HG03280 (cell line): ENCODE measurements around the gene NOL4L.

Experiments used
- ATAC-seq: cut with Tn5 transposase; IDR thresholded peaks from one replicate; pipeline ENCODE4 v1.9.1; 2021; ENCODE audit warnings: mild to moderate bottlenecking, moderate library complexity; ENCODE audit not compliant: unreplicated experiment

Gene NOL4L

GRCh38 chr20:32527447-32528055, 57.6 kb downstream of the NOL4L start:
- ATAC-seq = no peak

DNA sequence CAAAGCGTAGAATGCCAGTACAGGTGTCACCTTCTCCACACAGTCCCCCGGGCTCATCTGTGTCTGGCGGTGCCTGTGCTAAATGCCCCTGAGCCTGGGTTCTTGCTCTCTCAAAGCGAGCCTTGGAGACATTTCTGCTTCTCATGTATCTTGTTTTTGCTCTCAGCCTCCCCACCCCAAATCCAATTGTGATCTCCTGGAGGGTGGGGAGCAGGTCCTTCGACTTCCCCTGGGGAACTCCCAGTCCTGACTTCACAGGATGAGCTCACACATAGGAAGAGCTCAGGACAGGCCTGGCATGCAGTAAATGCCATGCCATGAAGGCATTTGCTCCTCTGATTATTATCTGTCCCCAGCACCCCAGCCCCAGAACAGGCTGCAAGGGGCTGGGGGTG, 58.1 kb downstream of the NOL4L start:
- no peak for ATAC-seq

- ATAC-seq = no peak
Measured at GRCh38 chr20:32526541-32526940, 58.6 kb downstream of the NOL4L start.

DNA sequence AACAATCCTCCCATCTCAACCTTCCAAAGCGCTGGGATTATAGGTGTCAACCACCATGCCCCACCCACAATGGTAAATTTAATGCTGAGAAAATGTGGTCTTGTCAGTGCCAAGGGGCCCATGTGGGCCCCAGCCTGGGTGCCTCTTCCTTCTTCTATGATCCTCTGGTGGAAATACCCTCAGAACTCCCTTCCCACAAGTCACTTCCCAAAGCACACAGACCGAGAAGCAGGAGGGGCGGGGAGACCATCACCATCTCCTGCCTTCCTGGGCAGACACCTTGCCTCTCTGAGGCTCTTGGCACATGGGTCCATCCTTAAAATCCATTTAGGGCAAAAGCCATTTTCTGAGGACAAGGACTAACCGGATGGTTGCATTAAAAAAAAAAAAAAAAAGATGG, 59.0 kb downstream of the NOL4L start:
- no peak for ATAC-seq

DNA sequence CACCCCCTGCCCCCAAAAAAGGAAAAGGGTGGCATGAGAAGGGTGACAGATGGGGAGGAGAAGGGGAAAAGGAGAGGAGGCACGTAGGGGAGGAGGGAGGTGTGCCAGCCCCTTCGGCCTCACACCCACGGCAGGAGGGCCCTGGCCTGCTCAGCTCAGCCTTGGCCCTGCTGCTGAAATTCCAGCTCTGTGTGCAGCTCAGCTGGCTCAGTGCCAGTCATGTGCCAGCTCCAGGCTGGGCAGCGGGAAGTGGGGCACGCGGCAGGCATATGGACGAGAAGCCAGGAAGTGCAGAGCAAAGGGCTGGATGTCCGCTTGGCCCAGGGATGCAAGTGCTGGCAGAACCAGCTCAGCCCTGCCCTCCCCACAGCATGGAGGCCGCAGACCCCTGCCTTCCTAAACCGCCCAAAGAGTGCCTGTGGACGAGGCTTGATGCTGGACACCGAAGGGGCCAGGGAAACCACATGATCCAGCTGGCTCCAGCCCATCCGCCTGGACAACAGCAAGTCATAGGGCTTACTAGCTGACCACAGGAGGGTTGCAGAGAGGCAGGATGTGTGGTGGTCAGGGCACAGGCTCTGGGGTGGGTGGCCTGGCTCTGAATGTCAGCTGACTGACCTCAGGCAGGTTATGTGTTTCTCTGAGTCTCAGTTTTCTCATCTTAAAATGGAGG, 60.2 kb downstream of the NOL4L start:
- no peak for ATAC-seq

- ATAC-seq = no peak
Measured at GRCh38 chr20:32523613-32524213, 61.4 kb downstream of the NOL4L start.

GRCh38 chr20:32522776-32523612, 62.1 kb downstream of the NOL4L start:
- ATAC-seq = no peak

DNA sequence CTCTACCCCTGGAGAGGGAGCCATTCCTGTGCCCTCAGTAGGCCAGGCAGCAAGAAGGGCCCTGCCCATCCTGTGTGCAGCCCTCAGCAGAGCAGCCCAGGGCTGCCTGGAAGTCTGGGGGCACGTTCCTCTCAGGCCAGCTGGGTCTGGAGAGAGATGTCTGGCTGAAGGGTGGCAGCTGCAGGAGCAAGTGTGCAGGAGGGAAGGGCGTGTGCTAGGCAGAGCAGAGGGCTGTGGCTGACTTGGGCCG, 62.7 kb downstream of the NOL4L start:
- no peak for ATAC-seq

DNA sequence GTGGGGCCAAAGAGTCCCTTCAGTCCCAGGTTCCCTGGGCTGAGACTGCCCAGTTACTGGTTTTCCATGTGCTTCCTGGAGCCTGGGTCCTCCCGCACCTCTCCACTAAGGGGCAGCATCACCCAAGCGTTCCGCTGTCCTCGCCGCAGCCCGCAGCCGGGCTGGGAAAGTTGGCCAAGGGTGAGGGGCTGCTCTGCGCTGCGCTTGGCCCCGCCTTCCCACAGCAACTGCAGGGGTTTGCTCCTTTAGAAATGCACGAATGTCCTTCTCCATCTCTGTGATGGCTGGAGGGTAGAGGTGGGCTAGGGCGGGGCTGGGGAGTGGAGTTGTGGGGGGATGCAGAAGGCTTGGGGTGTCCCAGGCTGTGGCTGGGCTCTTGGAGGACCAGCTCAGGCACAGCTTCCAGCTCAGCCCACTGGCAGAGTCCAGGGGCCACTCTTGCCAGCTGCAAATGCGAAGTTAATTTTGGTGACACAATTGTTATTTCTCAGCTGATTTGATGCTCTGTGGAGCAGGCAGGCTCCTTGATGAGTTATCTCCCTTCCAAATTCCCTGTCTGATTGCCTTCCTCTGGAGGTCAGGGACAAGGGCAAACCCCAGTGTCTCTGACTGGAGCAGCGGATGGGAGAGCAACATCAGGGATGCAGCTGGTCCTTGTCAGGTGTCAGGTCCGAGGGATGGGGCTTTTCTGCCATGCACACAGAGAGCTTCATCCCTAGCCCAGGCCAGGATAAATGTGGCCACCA, 63.2 kb downstream of the NOL4L start:
- no peak for ATAC-seq

DNA sequence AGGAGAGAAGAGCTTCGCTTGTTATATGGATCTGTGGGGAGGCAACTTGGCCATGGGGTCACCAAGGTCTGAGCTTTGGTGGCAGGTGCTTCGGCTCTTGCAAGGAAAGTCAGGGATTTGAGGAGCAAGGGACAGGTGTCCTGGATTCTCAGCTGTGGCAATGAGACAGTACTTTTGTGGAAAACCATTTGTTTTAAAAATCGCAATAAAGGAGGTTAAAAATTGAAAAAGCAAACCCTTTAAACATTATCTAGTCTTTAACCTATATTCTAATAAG, 64.3 kb downstream of the NOL4L start:
- ATAC-seq = no peak

DNA sequence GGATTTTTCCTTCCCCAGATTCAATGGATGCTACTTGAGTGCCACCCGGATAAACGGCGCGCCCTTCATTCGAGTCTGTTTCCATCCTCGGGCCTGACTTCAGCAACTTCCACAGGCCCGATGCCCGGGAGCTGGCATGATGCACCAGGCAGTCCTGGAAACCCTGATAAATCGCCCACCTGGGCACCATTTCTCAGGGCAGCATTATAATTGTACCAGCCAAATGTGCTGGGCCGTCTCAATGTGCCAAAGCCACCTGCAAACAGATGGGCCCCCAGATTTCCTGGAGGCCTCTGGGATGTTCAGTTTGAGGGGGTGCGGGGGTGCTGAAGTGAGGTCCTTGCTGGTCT, 65.8 kb downstream of the NOL4L start:
- ATAC-seq = no peak

DNA sequence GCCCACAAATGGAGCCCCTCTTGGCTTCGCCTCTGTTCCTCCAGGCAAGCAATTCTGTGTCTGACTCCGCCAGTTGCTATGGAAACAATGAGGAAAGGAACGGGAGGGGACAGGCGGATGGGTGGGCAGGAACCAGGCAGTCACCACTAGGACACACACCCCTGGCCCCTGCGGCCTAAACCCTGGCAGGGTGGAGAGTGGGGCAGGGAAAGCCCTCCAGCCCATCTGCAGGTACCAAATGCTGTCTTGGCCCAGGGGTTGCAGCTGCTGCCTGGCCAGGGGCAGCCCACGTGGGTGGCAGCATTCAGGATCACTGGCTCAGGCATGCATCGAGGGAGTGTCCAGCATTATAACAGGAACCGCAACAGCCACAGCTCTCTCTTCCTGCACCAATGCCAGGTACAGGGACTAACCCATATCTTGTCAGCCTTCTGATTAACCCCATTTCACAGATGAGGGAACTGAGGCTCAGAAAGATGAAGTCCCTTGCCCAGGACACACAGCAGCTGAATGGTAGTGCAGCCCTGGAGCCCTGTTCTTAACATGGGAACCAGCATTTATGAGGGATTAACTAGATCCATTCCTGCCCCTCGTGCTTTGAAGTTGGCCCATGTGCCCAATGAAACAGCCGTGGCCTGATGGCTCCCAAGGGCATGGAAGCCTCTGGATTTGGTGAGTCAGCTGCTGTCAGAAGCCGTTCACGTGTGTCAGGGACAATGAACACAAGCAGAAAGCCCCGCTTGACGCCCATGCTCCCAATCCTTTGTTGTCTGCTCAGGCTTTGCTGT, 66.3 kb downstream of the NOL4L start:
- ATAC-seq = no peak

DNA sequence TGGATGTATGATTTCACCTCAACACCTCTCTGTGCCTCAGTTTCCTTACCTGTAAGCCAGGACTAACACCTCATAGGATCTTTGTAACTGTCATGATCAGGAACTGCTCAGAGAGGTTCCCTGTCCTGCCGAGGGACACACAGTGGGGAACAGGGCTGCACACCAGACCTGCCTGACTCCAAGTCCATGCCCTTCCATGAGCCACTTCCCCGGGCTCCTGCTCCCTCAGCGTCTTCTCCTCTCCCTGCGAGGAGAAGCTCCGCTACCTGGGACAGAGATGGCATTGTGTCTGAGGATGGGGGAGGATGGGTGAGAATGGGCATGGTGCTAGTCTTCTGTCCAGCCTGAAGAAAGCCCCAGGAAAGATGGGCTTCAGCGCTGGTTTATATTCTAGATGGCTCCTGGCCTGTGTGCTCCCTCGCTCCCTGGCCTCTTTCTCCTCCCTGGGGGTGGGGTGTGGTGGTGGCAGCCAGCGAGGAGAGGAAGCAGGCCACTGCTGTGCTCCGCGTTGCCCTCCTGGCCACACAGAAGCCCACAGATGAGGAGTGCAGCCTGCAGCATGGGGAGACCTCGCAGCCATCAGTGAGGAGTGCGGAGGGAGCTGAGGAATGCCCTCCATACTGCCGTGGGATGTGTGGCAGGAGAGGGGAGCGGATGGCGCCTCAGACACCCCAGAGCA, 67.1 kb downstream of the NOL4L start:
- no peak for ATAC-seq

GRCh38 chr20:32517518-32517873, 67.6 kb downstream of the NOL4L start:
- no peak for ATAC-seq

DNA sequence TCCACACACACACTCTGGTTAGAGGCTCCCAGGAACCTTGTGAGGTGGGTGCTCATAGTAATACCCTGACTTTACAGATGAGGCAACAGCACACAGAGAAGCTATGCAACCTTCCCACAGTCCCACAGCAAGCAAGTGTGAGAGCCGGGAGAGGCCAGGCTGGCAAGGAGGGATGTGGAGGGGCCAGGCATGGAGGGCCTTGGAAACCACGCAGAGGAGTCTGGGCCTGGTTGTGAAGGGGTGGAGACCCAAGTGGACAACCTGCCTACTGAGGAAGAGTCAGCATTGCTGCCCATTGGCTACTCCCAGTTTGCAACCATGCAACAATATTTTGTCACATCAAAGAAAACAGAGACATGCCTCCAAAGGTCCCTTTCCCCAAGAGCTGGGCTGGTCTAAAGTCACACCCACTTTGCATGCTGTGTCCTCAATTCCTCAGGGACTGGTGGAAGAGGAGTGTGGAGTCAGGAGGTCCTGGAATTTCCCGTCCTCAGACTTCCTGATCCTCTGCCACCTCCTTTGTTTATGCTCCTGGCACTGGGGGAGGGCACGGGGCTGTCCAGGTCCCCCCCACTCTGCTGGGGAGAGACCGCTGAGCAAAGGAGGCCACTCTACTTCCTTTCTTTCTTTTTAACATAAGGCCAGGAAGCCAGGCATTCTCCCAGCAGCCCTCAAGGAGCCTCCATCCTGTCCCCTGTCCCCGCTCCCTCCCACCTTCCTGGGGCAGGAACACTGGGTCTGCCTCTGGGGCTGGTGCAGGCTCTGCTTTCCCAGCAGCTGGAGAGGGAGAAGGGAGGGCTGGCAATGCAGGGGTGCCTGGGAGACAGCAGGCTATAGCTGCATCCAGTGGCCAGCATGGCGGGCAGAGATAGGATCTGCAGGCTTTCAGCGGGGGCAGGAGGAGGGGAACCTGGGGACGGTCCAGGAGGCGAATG, 68.3 kb downstream of the NOL4L start:
- ATAC-seq = no peak

DNA sequence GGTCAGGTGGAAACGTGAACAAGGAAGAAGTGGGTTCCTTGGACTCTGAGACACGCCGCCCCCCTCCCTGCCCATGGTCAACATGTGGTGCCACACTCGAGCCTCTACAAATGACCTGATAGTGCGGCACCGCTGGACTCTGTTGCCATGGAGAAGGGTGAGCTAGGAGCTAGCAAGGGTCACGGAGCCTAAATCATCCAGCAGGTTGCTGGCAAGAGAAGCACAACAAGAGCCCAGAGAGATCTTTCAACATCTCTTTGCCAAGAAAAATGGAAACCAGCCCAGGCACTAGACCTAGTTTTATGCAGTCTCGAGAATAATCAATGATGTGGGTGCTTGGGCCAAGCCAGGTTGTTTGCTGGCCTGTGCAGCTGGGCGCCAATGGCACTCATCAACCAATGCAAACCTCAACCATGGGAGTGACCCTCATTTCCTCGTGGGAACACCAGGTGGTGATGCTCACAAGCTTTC, 69.5 kb downstream of the NOL4L start:
- no peak for ATAC-seq

GRCh38 chr20:32514760-32515159, 70.4 kb downstream of the NOL4L start:
- ATAC-seq = no peak

- no peak for ATAC-seq
Measured at GRCh38 chr20:32513031-32513866, 71.9 kb downstream of the NOL4L start.
